Measurements from ENCODE around the gene LEUTX.

Gene LEUTX

DNA sequence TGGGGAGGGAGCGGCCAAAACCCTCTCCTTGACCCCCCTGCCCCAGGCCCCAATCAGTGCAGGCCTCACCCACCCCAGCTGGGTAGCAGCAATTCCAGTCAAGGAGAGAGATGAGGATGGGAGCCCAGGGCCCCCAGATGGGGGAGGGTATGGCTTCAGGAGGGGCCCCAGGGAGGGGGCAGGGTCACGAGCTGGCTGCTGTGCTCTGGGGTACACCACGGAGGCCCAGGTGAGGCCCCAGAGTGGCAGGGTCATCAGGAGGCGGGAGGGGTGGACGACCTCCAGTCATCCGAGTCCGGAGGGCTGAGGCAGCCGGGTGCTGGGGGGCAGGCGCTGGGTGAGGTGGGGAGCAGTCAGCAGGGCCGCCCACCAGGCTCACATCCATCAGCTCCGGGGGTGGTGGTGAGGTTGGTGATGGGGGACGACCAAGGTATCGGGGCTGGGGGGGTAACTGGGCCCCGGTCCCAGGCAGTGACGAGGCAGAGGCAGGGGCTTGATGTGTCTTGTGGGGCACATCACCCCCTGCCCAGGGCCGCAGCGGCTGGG is 47.0 kb downstream of the LEUTX start:
- no peak overlapping the region for H3K27ac ChIP-seq
- H3K4me1 ChIP-seq, result no peaks in the 10 kb centered on the region
- H3K36me3 ChIP-seq (ENCODE audit: control insufficient read depth, insufficient read depth, low read length), result no peaks in the 10 kb centered on the region
- H3K79me2 ChIP-seq, result peaks cover 7% of the 10 kb centered on the region
- no peak overlapping the region for H3K4me3 ChIP-seq (ENCODE audit: low read depth, low read length)
- TF ChIP-seq, protein P1, sequence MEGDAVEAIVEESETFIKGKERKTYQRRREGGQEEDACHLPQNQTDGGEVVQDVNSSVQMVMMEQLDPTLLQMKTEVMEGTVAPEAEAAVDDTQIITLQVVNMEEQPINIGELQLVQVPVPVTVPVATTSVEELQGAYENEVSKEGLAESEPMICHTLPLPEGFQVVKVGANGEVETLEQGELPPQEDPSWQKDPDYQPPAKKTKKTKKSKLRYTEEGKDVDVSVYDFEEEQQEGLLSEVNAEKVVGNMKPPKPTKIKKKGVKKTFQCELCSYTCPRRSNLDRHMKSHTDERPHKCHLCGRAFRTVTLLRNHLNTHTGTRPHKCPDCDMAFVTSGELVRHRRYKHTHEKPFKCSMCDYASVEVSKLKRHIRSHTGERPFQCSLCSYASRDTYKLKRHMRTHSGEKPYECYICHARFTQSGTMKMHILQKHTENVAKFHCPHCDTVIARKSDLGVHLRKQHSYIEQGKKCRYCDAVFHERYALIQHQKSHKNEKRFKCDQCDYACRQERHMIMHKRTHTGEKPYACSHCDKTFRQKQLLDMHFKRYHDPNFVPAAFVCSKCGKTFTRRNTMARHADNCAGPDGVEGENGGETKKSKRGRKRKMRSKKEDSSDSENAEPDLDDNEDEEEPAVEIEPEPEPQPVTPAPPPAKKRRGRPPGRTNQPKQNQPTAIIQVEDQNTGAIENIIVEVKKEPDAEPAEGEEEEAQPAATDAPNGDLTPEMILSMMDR (IDR thresholded peaks at IDR 0.05), result no peak
- no peaks in the 10 kb centered on the region for H3K27me3 ChIP-seq (ENCODE audit: control insufficient read depth, insufficient read depth, low read length)
- no peaks in the 10 kb centered on the region for H3K9me3 ChIP-seq (ENCODE audit: control insufficient read depth, low read length)
- H2AFZ ChIP-seq, result no peak overlapping the region
- H3K4me2 ChIP-seq (ENCODE audit: low read length), result no peak overlapping the region
- H3K9ac ChIP-seq, result no peak overlapping the region

DNA sequence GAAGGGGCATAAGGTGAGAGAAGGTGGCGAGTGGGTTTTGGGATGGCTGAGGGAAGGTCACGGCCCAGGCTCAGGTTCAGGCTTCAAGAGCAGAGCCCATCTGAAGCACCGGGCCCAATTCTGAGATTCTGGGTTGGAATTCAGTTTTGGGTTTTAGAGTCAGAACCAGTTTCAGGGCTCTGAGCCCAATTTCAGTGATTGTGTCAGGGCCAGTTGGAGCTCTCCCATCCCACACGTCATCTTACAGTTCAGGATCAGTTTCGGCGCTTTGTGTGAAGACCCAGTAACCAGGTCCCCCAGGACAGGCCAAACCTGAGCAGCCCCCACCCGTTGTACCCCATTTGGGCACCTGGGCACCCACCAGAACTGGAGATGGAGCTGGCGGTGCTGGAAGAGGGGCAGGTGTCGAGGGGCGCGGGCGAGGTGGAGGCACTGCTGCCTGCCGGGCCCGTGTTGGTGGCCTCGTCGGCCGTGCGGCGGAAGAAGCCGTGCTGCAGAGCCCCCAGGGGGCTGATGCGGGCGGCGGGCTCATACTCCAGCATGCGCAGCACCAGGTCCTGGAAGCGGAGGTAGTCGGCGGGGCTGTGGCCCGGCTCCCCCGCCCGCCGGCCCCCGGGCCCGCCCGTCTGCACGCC is 47.8 kb downstream of the LEUTX start:
- Histone ChIP-seq H3K79me2 (peaks cover 6% of the 10 kb centered on the region), H3K4me2 (ENCODE audit: low read length) (no peak overlapping the region), H2AFZ (no peak overlapping the region), H3K27ac (no peak overlapping the region), H3K9ac (no peak overlapping the region), H3K27me3 (ENCODE audit: control insufficient read depth, insufficient read depth, low read length) (no peaks in the 10 kb centered on the region), H3K9me3 (ENCODE audit: control insufficient read depth, low read length) (no peaks in the 10 kb centered on the region), H3K4me3 (ENCODE audit: low read depth, low read length) (no peak overlapping the region), H3K36me3 (ENCODE audit: control insufficient read depth, insufficient read depth, low read length) (no peaks in the 10 kb centered on the region), H3K4me1 (no peaks in the 10 kb centered on the region)
- TF ChIP-seq, protein P1 (IDR thresholded peaks at IDR 0.05), result no peak

DNA sequence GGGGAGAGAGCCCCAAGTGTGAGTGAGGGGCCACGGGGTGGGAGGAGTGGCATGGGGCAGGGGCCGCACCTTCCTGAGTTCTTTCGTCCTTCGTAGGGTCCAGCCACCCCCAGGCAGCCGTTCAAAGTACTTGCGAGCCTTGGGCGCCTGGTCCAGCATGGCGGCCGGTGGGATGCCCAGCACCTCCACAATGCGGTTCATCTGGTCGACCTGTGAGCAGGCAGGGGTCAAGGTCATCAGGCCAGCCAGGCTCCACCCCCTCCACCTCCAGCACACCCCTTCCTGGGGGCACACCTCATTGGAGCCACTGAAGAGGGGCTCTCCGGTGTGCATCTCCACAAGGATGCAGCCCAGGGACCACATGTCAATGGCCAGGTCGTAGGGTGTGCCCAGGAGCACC is 48.6 kb downstream of the LEUTX start:
- H3K27ac ChIP-seq, result no peak overlapping the region

DNA sequence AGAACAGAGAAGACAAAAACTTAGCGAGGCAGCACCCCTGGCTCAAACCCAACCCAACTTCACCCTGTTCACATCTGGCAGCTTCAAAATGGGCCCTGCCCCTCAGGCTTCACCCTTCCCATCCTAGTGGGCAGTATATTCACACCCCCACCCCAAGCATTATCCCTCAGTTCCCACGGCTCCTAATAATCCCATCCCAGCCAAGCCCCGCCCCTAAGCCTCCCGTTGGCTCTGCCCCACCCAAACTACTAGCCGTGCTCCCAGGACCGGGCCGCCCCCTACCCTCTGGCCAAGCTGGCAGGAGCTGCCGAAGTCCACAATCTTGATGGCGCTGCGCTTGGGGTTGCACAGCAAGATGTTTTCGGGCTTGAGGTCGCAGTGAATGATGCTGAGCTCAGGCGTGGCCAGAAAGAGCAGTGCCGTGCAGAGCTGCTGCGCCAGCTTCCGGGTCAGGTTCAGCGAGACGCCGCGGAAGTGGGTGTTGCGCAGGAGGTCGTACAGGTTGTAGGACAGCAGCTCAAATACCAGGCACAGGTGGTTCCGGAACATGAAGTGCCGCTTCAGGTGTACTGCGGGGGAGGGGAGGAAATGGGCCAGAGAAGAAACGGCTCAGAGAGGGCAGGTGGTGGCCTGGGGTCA is 49.5 kb downstream of the LEUTX start:
- Histone ChIP-seq H3K4me3 (ENCODE audit: low read depth, low read length) (no peak overlapping the region), H2AFZ (no peak overlapping the region), H3K27me3 (ENCODE audit: control insufficient read depth, insufficient read depth, low read length) (no peaks in the 10 kb centered on the region), H3K79me2 (peaks cover 23% of the 10 kb centered on the region), H3K4me1 (peaks cover 11% of the 10 kb centered on the region), H3K9ac (no peak overlapping the region), H3K27ac (no peak overlapping the region), H3K9me3 (ENCODE audit: control insufficient read depth, low read length) (no peaks in the 10 kb centered on the region), H3K36me3 (ENCODE audit: control insufficient read depth, insufficient read depth, low read length) (no peaks in the 10 kb centered on the region), H3K4me2 (ENCODE audit: low read length) (no peak overlapping the region)
- TF ChIP-seq, protein P1 (IDR thresholded peaks at IDR 0.05), result no peak

More for the DNA sequence above, 48.6 kb downstream of the LEUTX start:
- Histone ChIP-seq H3K9me3 (ENCODE audit: control insufficient read depth, low read length) (no peaks in the 10 kb centered on the region), H2AFZ (no peak overlapping the region), H3K4me2 (ENCODE audit: low read length) (no peak overlapping the region), H3K36me3 (ENCODE audit: control insufficient read depth, insufficient read depth, low read length) (no peaks in the 10 kb centered on the region), H3K27me3 (ENCODE audit: control insufficient read depth, insufficient read depth, low read length) (no peaks in the 10 kb centered on the region), H3K79me2 (peaks cover 13% of the 10 kb centered on the region), H3K4me1 (peaks cover 6% of the 10 kb centered on the region), H3K4me3 (ENCODE audit: low read depth, low read length) (no peak overlapping the region), H3K9ac (no peak overlapping the region)
- TF ChIP-seq, protein P1 (IDR thresholded peaks at IDR 0.05), result no peak

Data from parathyroid adenoma (tissue), 2 donors.